ENCODE data around the gene TNS2. TPM values are rescaled to one million over a fixed set of nuclear protein-coding genes. Genes with fewer than 3 reads are reported as not detected.

Gene TNS2
- total RNA-seq, 4 donors from 2014 or later = 173 to 226 (median 202) TPM

- DNase-seq (ENCODE audit: extremely low spot score) = no peak
- no peak overlapping the region for H3K4me3 ChIP-seq
- intact Hi-C loops (cut with DNase I) = no loop called here
- H3K36me3 ChIP-seq = peaks cover 0 to 3% (median 0%) of the 10 kb centered on the region in 4 donors
- no peak overlapping the region for H3K27ac ChIP-seq (replicated peaks in 1 of 4)
- peaks cover 16 to 28% (median 26%) of the 10 kb centered on the region in 4 donors for H3K4me1 ChIP-seq
- H3K9me3 ChIP-seq = no peaks in the 10 kb centered on the region
- TF ChIP-seq EP300 (IDR thresholded peaks at IDR 0.05) (no peak), CTCF (IDR thresholded peaks at IDR 0.05) (no peak), POLR2A (IDR thresholded peaks at IDR 0.05; ENCODE audit: low read depth) (no peak), POLR2AphosphoS5 (IDR thresholded peaks at IDR 0.05) (no peak)
- H3K27me3 ChIP-seq = no peaks in the 10 kb centered on the region
- 76% methylated on average over 2 of the region's 2 CpGs for WGBS
Observed at GRCh38 chr12:53082637-53083175, 32.8 kb downstream of the TNS2 start.

GRCh38 chr12:53086361-53086760 is 36.5 kb downstream of the TNS2 start:
- no peaks in the 10 kb centered on the region for H3K4me1 ChIP-seq
- TF ChIP-seq CTCF (IDR thresholded peaks at IDR 0.05) (no peak), EP300 (IDR thresholded peaks at IDR 0.05) (no peak), POLR2A (IDR thresholded peaks at IDR 0.05; ENCODE audit: low read depth) (no peak), POLR2AphosphoS5 (IDR thresholded peaks at IDR 0.05) (no peak)
- H3K9me3 ChIP-seq = no peaks in the 10 kb centered on the region
- H3K4me3 ChIP-seq = no peak overlapping the region
- 81% methylated on average over 3 of the region's 3 CpGs for WGBS
- H3K36me3 ChIP-seq = no peaks in the 10 kb centered on the region
- no peaks in the 10 kb centered on the region for H3K27me3 ChIP-seq
- no peak overlapping the region for H3K27ac ChIP-seq (replicated peaks in 1 of 4)
- DNase-seq (ENCODE audit: extremely low spot score) = no peak
- intact Hi-C loops (cut with DNase I) = no loop called here

GRCh38 chr12:53090105-53090504 is 40.2 kb downstream of the TNS2 start:
- Histone ChIP-seq H3K36me3 (no peaks in the 10 kb centered on the region), H3K27me3 (no peaks in the 10 kb centered on the region), H3K4me1 (peaks cover 0 to 4% (median 0%) of the 10 kb centered on the region in 4 donors), H3K4me3 (no peak overlapping the region), H3K9me3 (no peaks in the 10 kb centered on the region), H3K27ac (replicated peaks in 1 of 4) (no peak overlapping the region)
- over 99% methylated on average over 6 of the region's 6 CpGs for WGBS
- DNase-seq (ENCODE audit: extremely low spot score) = no peak
- TF ChIP-seq EP300 (IDR thresholded peaks at IDR 0.05) = no peak
- TF ChIP-seq POLR2AphosphoS5 (IDR thresholded peaks at IDR 0.05) = no peak
- TF ChIP-seq CTCF (IDR thresholded peaks at IDR 0.05) = no peak
- TF ChIP-seq POLR2A (IDR thresholded peaks at IDR 0.05; ENCODE audit: low read depth) = no peak
- intact Hi-C loops (cut with DNase I) = no loop called here

GRCh38 chr12:53090554-53090953 is 40.7 kb downstream of the TNS2 start:
- intact Hi-C loops (cut with DNase I) = no loop called here

More at GRCh38 chr12:53090554-53090953, 40.7 kb downstream of the TNS2 start:
- Histone ChIP-seq H3K9me3 (no peaks in the 10 kb centered on the region), H3K27me3 (no peaks in the 10 kb centered on the region), H3K4me1 (peaks cover 0 to 4% (median under 1%) of the 10 kb centered on the region in 4 donors), H3K4me3 (no peak overlapping the region), H3K36me3 (no peaks in the 10 kb centered on the region), H3K27ac (replicated peaks in 1 of 4) (no peak overlapping the region)
- WGBS = 72% methylated on average over 2 of the region's 2 CpGs
- no peak for TF ChIP-seq POLR2A (IDR thresholded peaks at IDR 0.05; ENCODE audit: low read depth)
- TF ChIP-seq EP300 (IDR thresholded peaks at IDR 0.05) = no peak
- TF ChIP-seq POLR2AphosphoS5 (IDR thresholded peaks at IDR 0.05) = no peak
- TF ChIP-seq CTCF (IDR thresholded peaks at IDR 0.05) = no peak
- DNase-seq (ENCODE audit: extremely low spot score) = no peak

Measured in esophagus muscularis mucosa (tissue), 4 donors.